NB4 (cell line): ENCODE measurements around the gene OR2M5.

ENCODE experiments used
- CTCF ChIP-seq: IDR thresholded peaks from one replicate; pipeline ENCODE4 v1.5.1; 2012; ENCODE audit warnings: low read depth, low read length
- MAX ChIP-seq: IDR thresholded peaks from 2 replicates; pipeline ENCODE4 v1.6.1; 2011; ENCODE audit warnings: low read depth, low read length
- MYC ChIP-seq: IDR thresholded peaks from 2 replicates; pipeline ENCODE4 v1.6.1; 2011; ENCODE audit warnings: low read depth, low read length
- POLR2A ChIP-seq: IDR thresholded peaks from 2 replicates; pipeline ENCODE4 v1.6.1; 2011; ENCODE audit warnings: mild to moderate bottlenecking; ENCODE audit not compliant: insufficient read length; ENCODE audit errors: extremely low read depth

GRCh38 chr1:248136811-248137210 is 8.1 kb upstream of the OR2M5 start:
- TF ChIP-seq CTCF, result no peak
- TF ChIP-seq MAX, result no peak
- no peak for TF ChIP-seq MYC
- no peak for TF ChIP-seq POLR2A
